Common myeloid progenitor, CD34-positive (primary cell): Measurements from ENCODE around the gene GADD45GIP1.

Experiments used
- CTCF ChIA-PET: fragments of 350-600 bp; sonication (Branson Sonifier 250); formaldehyde crosslinking; loops from one replicate; lab custom pipeline; 2021; ENCODE audit warnings: antibody characterized with exemption; lab: Charles Lee
- POLR2A ChIA-PET: fragments of 350-600 bp; sonication (Branson Sonifier 250); formaldehyde crosslinking; loops from one replicate; lab custom pipeline; 2021; ENCODE audit warnings: antibody characterized with exemption; lab: Charles Lee
- DNase-seq, 3 donors: peaks; one replicate each; pipeline versions ENCODE4 v3.0.0 to v3.0.0-alpha.2; 2013
- H3K27ac ChIP-seq, 2 experiments: 1 replicate in 1 of 2; 2 replicates in 1 of 2; pipeline ENCODE4 v1.7.0; 2013; ENCODE audit warnings: inconsistent platforms in 2 of 2, low read length in 2 of 2, mild to moderate bottlenecking in 2 of 2, low read depth in 1 of 2, moderate library complexity in 1 of 2; ENCODE audit not compliant: severe bottlenecking in 2 of 2, insufficient read depth in 1 of 2, poor library complexity in 1 of 2
- H3K27me3 ChIP-seq, 5 experiments: replicated peaks in 2 of 5; 1 replicate in 3 of 5; 2 replicates in 2 of 5; pipeline versions ENCODE4 v1.6.1 to v1.7.0; 2013; ENCODE audit warnings: low read length in 4 of 5, mild to moderate bottlenecking in 2 of 5, moderate library complexity in 2 of 5, inconsistent platforms in 1 of 5; ENCODE audit not compliant: insufficient read depth in 5 of 5, control insufficient read depth in 4 of 5
- H3K36me3 ChIP-seq, 4 experiments: 1 replicate in 2 of 4; 2 replicates in 2 of 4; pipeline versions ENCODE4 v1.6.1 to v1.7.0; 2013; ENCODE audit warnings: low read length in 3 of 4, control low read depth in 1 of 4, mild to moderate bottlenecking in 1 of 4; ENCODE audit not compliant: control insufficient read depth in 4 of 4, insufficient read depth in 4 of 4
- H3K4me1 ChIP-seq, 4 experiments: 1 replicate in 3 of 4; 2 replicates in 1 of 4; pipeline versions ENCODE4 v1.6.1 to v1.7.1; 2013; ENCODE audit warnings: low read length in 3 of 4, mild to moderate bottlenecking in 3 of 4, control low read depth in 1 of 4, inconsistent platforms in 1 of 4, moderate library complexity in 1 of 4; ENCODE audit not compliant: control insufficient read depth in 4 of 4, insufficient read depth in 4 of 4; ENCODE audit errors: control extremely low read depth in 1 of 4
- H3K4me3 ChIP-seq, 7 experiments: 1 replicate in 4 of 7; 2 replicates in 3 of 7; pipeline versions ENCODE4 v1.5.1 to v1.7.0; 2013; ENCODE audit warnings: mild to moderate bottlenecking in 7 of 7, low read length in 6 of 7, moderate library complexity in 6 of 7, inconsistent platforms in 2 of 7, low read depth in 2 of 7, control low read depth in 1 of 7; ENCODE audit not compliant: insufficient read depth in 4 of 7, control insufficient read depth in 1 of 7; ENCODE audit errors: extremely low read depth in 1 of 7
- H3K9me3 ChIP-seq, 5 experiments: 1 replicate in 4 of 5; 2 replicates in 1 of 5; pipeline versions ENCODE4 v1.6.1 to v1.7.1; 2013; ENCODE audit warnings: low read length in 4 of 5, mild to moderate bottlenecking in 2 of 5, inconsistent platforms in 1 of 5, low read depth in 1 of 5, moderate library complexity in 1 of 5; ENCODE audit not compliant: control insufficient read depth in 4 of 5, insufficient read depth in 2 of 5; ENCODE audit errors: control extremely low read depth in 1 of 5
- WGBS: methylation state at CpG from one replicate; pipeline ENCODE4 v1.1.5; 2013; ENCODE audit not compliant: insufficient coverage; 5-methylcytosine and 5-hydroxymethylcytosine counted together

GADD45GIP1 gene

DNA sequence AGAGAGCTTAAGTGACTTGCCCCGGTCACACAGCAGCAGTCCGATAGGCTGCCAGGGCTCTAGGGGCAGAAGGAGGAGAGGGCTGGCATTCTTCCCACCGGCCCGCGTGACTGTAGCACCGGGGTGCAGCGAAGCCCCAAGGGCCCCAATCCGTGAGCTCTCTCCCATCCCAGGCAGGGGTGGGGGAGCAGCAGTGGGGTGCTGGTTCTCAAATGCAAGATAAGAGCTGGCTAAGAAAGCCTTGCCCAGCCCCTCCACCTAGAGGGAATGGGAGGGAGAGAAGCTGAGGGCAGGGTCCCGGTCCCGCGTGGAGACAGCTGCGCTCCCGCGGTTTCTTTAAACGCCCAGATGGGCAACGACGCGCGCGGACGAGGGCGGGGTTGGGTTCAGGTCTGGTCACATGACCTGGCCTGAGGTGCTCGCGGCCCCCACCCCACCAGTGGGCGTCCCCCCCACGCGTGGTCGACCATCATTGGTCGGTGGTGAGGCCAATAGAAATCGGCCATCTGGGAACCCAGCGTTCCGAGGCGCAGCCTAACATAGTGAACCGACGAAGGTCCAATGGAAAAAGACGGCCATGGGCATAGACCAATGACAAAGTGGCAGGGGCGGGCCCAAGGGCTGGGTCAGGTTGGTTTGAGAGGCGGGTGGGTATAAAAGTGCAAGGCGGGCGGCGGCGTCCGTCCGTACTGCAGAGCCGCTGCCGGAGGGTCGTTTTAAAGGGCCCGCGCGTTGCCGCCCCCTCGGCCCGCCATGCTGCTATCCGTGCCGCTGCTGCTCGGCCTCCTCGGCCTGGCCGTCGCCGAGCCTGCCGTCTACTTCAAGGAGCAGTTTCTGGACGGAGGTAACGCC, 18.9 kb downstream of the GADD45GIP1 start, which contains the start of gene CALR:
CALR (plus strand) TSS at position 683 of the 852 bp plus-strand sequence; CDS start at position 754, 71 bp downstream.
- ChIA-PET POLR2A (interaction anchor here (0.6 to 3.0 kb wide), 15 partner anchors 8 to 908 kb away, joined by 3 to 28 read pairs (median 4); partner anchors contain the start of genes GADD45GIP1, GCDH, KLF1 and LYL1), CTCF (interaction anchor here (0.7 to 2.3 kb wide), 8 partner anchors 17 to 90 kb away, joined by 3 to 20 read pairs (median 4); no protein-coding TSS in a partner anchor)
- H3K4me1 ChIP-seq, result peaks cover 27 to 78% (median 63%) of the 10 kb centered on the region in 4 experiments
- H3K27ac ChIP-seq, result peak within 1 kb of the TSS; percentile 98 to 99
- 0% methylated on average over 47 of the region's 63 CpGs for WGBS
- peak within 1 kb of the TSS; percentile 94 to 100 (median 98) for H3K4me3 ChIP-seq
- peak; percentile 100 for DNase-seq
- peaks cover 5 to 41% (median 31%) of the 10 kb centered on the region in 4 experiments for H3K36me3 ChIP-seq
- no peaks in the 10 kb centered on the region for H3K27me3 ChIP-seq
- no peaks in the 10 kb centered on the region for H3K9me3 ChIP-seq

DNA sequence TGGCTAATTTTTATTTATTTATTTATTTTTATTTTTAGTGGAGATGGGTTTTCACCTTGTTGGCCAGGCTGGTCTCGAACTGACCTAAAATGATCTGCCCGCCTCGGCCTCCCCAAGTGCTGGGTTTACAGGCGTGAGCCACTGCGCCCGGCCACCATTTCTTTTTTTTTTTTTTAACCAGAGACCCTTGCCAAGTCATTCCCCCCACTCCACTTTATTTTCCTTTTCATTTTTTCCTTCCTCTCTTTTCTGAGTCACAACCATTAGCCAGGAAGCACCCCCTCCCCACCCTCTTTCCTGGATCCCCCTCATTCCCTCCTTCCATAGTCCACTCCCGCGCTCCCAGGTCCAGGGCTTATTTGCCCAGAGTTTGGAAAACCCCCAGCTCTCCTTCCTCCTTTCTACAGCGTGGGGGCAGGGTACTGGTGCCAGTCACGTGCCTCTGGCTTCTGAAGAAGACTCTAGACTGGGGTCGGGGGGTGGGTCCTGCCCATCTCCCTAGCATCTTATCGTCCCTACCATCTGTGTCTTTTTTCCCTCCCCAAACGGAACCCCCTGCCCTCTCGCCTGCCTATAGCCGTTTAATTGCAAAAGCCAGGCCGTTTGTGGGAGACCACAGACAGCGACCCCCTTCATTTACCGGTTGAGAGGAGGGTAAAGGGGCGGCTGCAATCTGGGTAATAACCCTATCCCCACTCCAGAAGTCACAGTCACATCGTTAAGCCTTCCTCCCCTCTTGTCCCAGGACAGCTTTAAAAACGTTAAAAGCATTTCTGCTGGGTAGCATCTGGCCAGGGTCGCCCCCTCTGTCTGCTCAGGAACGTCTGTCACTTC, 19.7 kb downstream of the GADD45GIP1 start:
- peak; percentile 94 to 100 (median 99) for DNase-seq
- H3K36me3 ChIP-seq, result peaks cover 5 to 34% (median 27%) of the 10 kb centered on the region in 4 experiments
- no peaks in the 10 kb centered on the region for H3K9me3 ChIP-seq
- peak overlapping the region; percentile 32 to 99 (median 75) for H3K4me3 ChIP-seq
- no peaks in the 10 kb centered on the region for H3K27me3 ChIP-seq
- peak overlapping the region; percentile 88 to 99 for H3K27ac ChIP-seq
- POLR2A ChIA-PET, result interaction anchor here (0.9 to 3.0 kb wide), 13 partner anchors 9 to 169 kb away, joined by 3 to 28 read pairs (median 6); partner anchors contain the start of genes GADD45GIP1, GCDH, KLF1 and LYL1
- H3K4me1 ChIP-seq, result peaks cover 29 to 78% (median 69%) of the 10 kb centered on the region in 4 experiments
- CTCF ChIA-PET, result interaction anchor here (1.0 to 2.3 kb wide), 7 partner anchors 16 to 53 kb away, joined by 3 to 20 read pairs (median 4); no protein-coding TSS in a partner anchor
- WGBS, result 3% methylated on average over 16 of the region's 23 CpGs

DNA sequence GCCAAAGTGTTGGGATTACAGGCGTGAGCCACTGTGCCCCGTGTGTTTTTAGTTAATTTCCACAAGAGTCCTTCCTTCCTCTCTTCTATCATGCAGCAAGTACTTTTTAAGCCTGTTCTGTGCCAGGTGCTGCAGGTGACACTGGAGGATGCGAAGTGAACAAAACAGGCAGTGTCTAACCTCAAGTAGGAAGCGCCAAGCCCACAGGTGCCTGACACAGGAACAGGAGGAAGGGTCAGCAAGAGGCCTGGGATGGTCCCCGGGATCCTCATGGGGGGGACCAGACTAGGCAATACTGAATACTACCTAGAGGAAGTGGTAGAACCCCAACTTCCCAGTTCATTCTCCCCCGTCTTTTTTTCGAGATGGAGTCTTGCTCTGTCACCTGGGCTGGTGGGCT, 20.4 kb downstream of the GADD45GIP1 start:
- Histone ChIP-seq H3K27ac (peak overlapping the region; percentile 88 to 99), H3K36me3 (peaks cover 5 to 30% (median 24%) of the 10 kb centered on the region in 4 experiments), H3K4me3 (peak overlapping the region in 4 of 7 experiments; percentile 19 to 96 (median 52)), H3K27me3 (no peaks in the 10 kb centered on the region), H3K4me1 (peaks cover 31 to 77% (median 71%) of the 10 kb centered on the region in 4 experiments), H3K9me3 (no peaks in the 10 kb centered on the region)
- WGBS, result 24% methylated on average over 4 of the region's 7 CpGs
- CTCF ChIA-PET, result interaction anchor here (1.0 to 2.3 kb wide), 4 partner anchors 15 to 53 kb away, joined by 3 to 20 read pairs (median 4); no protein-coding TSS in a partner anchor
- peak in 2 of 3 donors; percentile 47 to 63 for DNase-seq
- POLR2A ChIA-PET, result interaction anchor here (1.8 to 3.0 kb wide), 5 partner anchors 23 to 144 kb away, joined by 7 to 28 read pairs (median 15); partner anchors contain the start of genes GCDH and KLF1

DNA sequence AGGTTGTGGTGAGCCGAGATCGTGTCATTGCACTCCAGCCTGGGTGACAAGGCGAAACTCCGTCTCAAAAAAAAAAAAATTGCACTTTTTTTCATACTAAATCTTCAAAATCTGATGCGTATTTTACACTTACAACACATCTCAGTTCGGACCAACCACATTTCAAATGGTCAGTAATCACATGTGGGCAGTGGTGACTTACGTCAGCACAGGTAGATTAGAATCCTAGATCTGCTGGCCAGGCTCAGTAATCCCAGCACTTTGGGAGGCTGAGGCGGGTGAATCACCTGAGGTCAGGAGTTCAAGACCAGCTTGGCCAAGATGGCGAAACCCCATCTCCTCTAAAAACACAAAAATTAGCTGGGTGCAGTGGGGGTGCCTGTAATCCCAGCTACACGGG, 22.0 kb downstream of the GADD45GIP1 start:
- ChIA-PET POLR2A (no interaction called here), CTCF (no interaction called here)
- Histone ChIP-seq H3K27ac (no peak overlapping the region), H3K4me3 (no peak overlapping the region), H3K36me3 (peaks cover 5 to 27% (median 19%) of the 10 kb centered on the region in 4 experiments), H3K9me3 (no peaks in the 10 kb centered on the region), H3K27me3 (no peaks in the 10 kb centered on the region), H3K4me1 (peaks cover 28 to 74% (median 66%) of the 10 kb centered on the region in 4 experiments)
- WGBS, result 95% methylated on average over 9 of the region's 10 CpGs
- no peak for DNase-seq

DNA sequence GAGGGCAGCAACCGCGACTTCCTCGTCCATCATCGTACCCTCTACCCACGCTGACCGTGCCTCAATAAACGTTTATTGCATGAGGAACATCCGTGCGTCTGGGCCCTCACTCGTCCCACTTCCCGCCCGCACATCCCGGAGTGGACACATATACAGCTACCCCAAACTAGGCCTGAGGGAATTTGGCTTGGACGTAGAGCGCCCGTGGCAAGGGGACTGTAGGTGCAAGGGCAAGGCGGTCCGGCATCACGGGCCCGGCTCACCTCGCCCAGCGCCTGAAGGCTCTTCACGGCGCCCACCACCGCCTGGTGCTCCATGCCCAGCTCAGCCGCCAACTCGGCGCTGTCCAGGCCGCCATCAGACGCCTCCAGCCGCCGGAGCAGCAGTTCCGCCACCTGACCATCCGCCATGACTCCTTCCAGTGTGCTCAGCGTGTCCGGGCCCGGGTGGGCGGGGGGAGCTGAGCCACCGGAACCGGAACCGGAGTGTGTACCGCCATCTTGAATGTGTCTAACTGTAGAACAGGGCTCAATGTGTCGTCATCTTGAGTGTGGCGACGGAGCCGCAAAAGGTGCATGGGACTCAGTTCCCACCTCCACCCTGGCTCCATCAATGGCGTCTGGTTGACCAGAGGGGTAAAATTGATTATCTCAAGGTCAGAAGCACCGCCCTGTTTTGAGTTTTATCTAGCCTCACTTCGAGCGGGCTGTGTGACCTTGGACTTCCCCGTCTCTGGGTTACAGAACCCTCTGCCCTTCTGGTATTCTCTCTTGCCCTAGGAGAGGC, 23.5 kb downstream of the GADD45GIP1 start, which contains the start of gene FARSA:
FARSA (minus strand) TSS at position 425 of the 786 bp plus-strand sequence; CDS start at position 410, 15 bp downstream.
- peak; percentile 88 to 92 (median 92) for DNase-seq
- peaks cover 6 to 28% (median 24%) of the 10 kb centered on the region in 4 experiments for H3K36me3 ChIP-seq
- ChIA-PET CTCF (interaction anchor here (1.0 to 2.3 kb wide), 9 partner anchors 10 to 142 kb away, joined by 3 to 12 read pairs (median 5); partner anchors contain the start of genes JUNB, KLF1, RNASEH2A and SYCE2), POLR2A (interaction anchor here (1.0 to 1.5 kb wide), 3 partner anchors 14 to 42 kb away, joined by 3 to 9 read pairs (median 7); partner anchors contain the start of genes GCDH and SYCE2)
- H3K27me3 ChIP-seq, result no peaks in the 10 kb centered on the region
- H3K27ac ChIP-seq, result peak within 1 kb of the TSS; percentile 64 to 90
- WGBS, result 1% methylated on average over 41 of the region's 51 CpGs
- H3K4me1 ChIP-seq, result peaks cover 16 to 65% (median 56%) of the 10 kb centered on the region in 4 experiments
- no peaks in the 10 kb centered on the region for H3K9me3 ChIP-seq
- H3K4me3 ChIP-seq, result peak within 1 kb of the TSS; percentile 75 to 100 (median 95)
